ENCODE data around the gene REPS1. TPM values are rescaled to one million over a fixed set of nuclear protein-coding genes. Genes with fewer than 3 reads are reported as not detected.

REPS1 gene
- total and polyA plus RNA-seq, 2 donors, result 26.6 to 96.8 TPM

DNA sequence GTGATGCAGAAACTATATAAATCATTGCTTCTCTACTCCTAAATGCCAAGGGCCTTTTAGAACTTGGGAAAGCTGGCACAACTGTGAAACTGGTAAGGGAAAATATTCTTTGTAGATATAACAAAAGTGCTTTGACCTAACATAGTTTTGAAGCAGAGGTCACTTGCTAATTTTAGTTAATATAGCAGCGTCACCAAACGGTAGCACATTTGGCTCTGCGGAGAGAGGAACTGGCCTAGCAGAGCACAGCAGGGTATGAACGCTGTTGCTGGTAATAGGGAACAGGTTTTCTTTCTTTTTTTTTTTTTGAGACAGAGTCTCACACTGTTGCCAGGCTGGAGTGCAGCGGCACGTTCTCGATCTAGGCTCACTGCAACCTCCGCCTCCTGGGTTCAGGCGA is 124.7 kb downstream of the REPS1 start:
- no peaks in the 10 kb centered on the region for H3K4me1 ChIP-seq (ENCODE audit: insufficient read depth)
- H3K27ac ChIP-seq (ENCODE audit: low read depth), result no peak overlapping the region
- H3K4me3 ChIP-seq (ENCODE audit: low read depth, low read length), result no peak overlapping the region
- no peaks in the 10 kb centered on the region for H3K36me3 ChIP-seq (ENCODE audit: insufficient read depth)
- WGBS, result 82% methylated on average over 9 of the region's 9 CpGs
- no peak for DNase-seq (ENCODE audit: extremely low spot score)

GRCh38 chr6:138862456-138862855 is 125.6 kb downstream of the REPS1 start:
- no peak overlapping the region for H3K4me3 ChIP-seq (ENCODE audit: low read depth, low read length)
- H3K27ac ChIP-seq (ENCODE audit: low read depth), result no peak overlapping the region
- no peak for DNase-seq (ENCODE audit: extremely low spot score)
- WGBS, result 80% methylated on average over 8 of the region's 8 CpGs
- H3K4me1 ChIP-seq (ENCODE audit: insufficient read depth), result no peaks in the 10 kb centered on the region
- no peaks in the 10 kb centered on the region for H3K36me3 ChIP-seq (ENCODE audit: insufficient read depth)

GRCh38 chr6:138857775-138858174 is 130.3 kb downstream of the REPS1 start:
- WGBS, result 74% methylated on average over 10 of the region's 10 CpGs
- Histone ChIP-seq H3K27ac (ENCODE audit: low read depth) (no peak overlapping the region), H3K36me3 (ENCODE audit: insufficient read depth) (no peaks in the 10 kb centered on the region), H3K4me1 (ENCODE audit: insufficient read depth) (no peaks in the 10 kb centered on the region), H3K4me3 (ENCODE audit: low read depth, low read length) (no peak overlapping the region)
- no peak for DNase-seq (ENCODE audit: extremely low spot score)

DNA sequence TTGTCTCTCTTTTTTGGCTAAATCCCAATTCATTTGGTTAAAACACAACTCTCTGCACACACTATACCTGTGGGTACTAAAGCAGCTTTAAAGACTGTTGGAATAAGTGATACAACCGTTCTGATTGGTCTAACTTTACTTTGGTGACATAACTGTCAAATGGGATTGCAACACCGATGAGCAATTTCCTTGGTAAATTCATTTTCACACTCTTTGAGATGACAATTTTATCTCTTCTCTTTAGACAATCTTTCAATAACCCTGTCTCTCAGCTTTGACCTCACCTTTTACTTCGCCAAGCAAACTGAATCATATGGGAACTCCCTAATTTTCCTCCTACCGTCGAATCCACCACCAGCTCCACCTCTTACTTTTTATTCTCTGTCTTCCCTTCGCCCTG is 131.4 kb downstream of the REPS1 start:
- no peaks in the 10 kb centered on the region for H3K4me1 ChIP-seq (ENCODE audit: insufficient read depth)
- 87% methylated on average over 6 of the region's 6 CpGs for WGBS
- no peak overlapping the region for H3K27ac ChIP-seq (ENCODE audit: low read depth)
- DNase-seq (ENCODE audit: extremely low spot score), result no peak
- no peak overlapping the region for H3K4me3 ChIP-seq (ENCODE audit: low read depth, low read length)
- H3K36me3 ChIP-seq (ENCODE audit: insufficient read depth), result no peaks in the 10 kb centered on the region

Other genes with a start within 250 kb of the REPS1 start
- gene CCDC28A, start 214.5 kb downstream of the REPS1 start, total RNA-seq, result 18.3 TPM
- 23.3 TPM for gene CCDC28A, start 214.5 kb downstream of the REPS1 start, polyA plus RNA-seq
- gene ECT2L, start 192.2 kb downstream of the REPS1 start, total RNA-seq, result 0.21 TPM
- gene ECT2L, start 192.2 kb downstream of the REPS1 start, polyA plus RNA-seq, result 0.05 TPM
- 33.8 TPM for gene ABRACL, start 40.5 kb upstream of the REPS1 start, total RNA-seq
- gene ABRACL, start 40.5 kb upstream of the REPS1 start, polyA plus RNA-seq, result 30.2 TPM
- gene HECA, start 146.8 kb upstream of the REPS1 start, total RNA-seq, result 35.2 TPM
- gene HECA, start 146.8 kb upstream of the REPS1 start, polyA plus RNA-seq, result 12.5 TPM

All from urinary bladder (tissue), 4 donors.